Liver (tissue), 9 donors: ENCODE measurements around the gene PDXK. TPM values are rescaled to one million over a fixed set of nuclear protein-coding genes. Genes with fewer than 3 reads are reported as not detected.

Experiments
- DNase-seq: peaks from one replicate; pipeline ENCODE4 v3.0.0-alpha.2; 2017; ENCODE audit warnings: low spot score
- H3K27ac ChIP-seq, 2 donors: one replicate each; pipeline ENCODE4 v1.7.0; 2013; ENCODE audit warnings: inconsistent platforms in 2 of 2, low read length in 2 of 2, control low read depth in 1 of 2, low read depth in 1 of 2, mild to moderate bottlenecking in 1 of 2
- H3K27me3 ChIP-seq, 4 donors: one replicate each; pipeline versions ENCODE4 v1.6.1 to v1.7.0; 2013; ENCODE audit warnings: low read length in 3 of 4, inconsistent platforms in 1 of 4, mild to moderate bottlenecking in 1 of 4, moderate library complexity in 1 of 4; ENCODE audit not compliant: control insufficient read depth in 4 of 4, insufficient read depth in 4 of 4
- H3K36me3 ChIP-seq, 4 donors: one replicate each; pipeline versions ENCODE4 v1.6.1 to v1.7.0; 2013; ENCODE audit warnings: low read length in 3 of 4, mild to moderate bottlenecking in 3 of 4, low read depth in 1 of 4, moderate library complexity in 1 of 4; ENCODE audit not compliant: control insufficient read depth in 4 of 4, insufficient read depth in 3 of 4
- H3K4me1 ChIP-seq, 4 donors: one replicate each; pipeline versions ENCODE4 v1.6.1 to v1.7.0; 2013; ENCODE audit warnings: low read length in 3 of 4, mild to moderate bottlenecking in 3 of 4, moderate library complexity in 1 of 4; ENCODE audit not compliant: control insufficient read depth in 4 of 4, insufficient read depth in 4 of 4
- H3K4me3 ChIP-seq, 3 donors: one replicate each; pipeline versions ENCODE4 v1.6.1 to v1.7.0; 2013; ENCODE audit warnings: low read length in 3 of 3, control low read depth in 1 of 3, low read depth in 1 of 3, mild to moderate bottlenecking in 1 of 3
- H3K9ac ChIP-seq, 2 donors: one replicate each; pipeline ENCODE4 v1.7.0; 2013; ENCODE audit warnings: low read length in 2 of 2, mild to moderate bottlenecking in 2 of 2, moderate library complexity in 2 of 2, control low read depth in 1 of 2, low read depth in 1 of 2
- H3K9me3 ChIP-seq, 4 donors: one replicate each; pipeline versions ENCODE4 v1.6.1 to v1.7.0; 2013; ENCODE audit warnings: low read length in 3 of 4; ENCODE audit not compliant: control insufficient read depth in 4 of 4
- ATF3 ChIP-seq: IDR thresholded peaks from 2 replicates; pipeline ENCODE4 v1.6.1; 2016; ENCODE audit warnings: antibody characterized with exemption
- CTCF ChIP-seq: fragments of 150-350 bp; IDR thresholded peaks from 2 replicates; pipeline ENCODE4 v1.5.1; 2017; ENCODE audit warnings: improper control_type of control experiment, low read depth, low read length; ENCODE audit not compliant: missing input control
- FOXA1 ChIP-seq: IDR thresholded peaks from 2 replicates; pipeline ENCODE4 v1.6.1; 2016; ENCODE audit warnings: antibody characterized with exemption
- FOXA2 ChIP-seq: IDR thresholded peaks from 2 replicates; pipeline ENCODE4 v1.6.1; 2016; ENCODE audit warnings: antibody characterized with exemption
- GABPA ChIP-seq, 2 donors: IDR thresholded peaks in 1 of 2; conservative IDR thresholded peaks in 1 of 2; 2 replicates each; pipeline ENCODE4 v1.6.1; 2016; ENCODE audit warnings: antibody characterized with exemption in 2 of 2, mild to moderate bottlenecking in 1 of 2, moderate library complexity in 1 of 2
- HNF4A ChIP-seq, 2 donors: conservative IDR thresholded peaks; 2 replicates each; pipeline ENCODE4 v1.6.1; 2016; ENCODE audit warnings: antibody characterized with exemption in 2 of 2, mild to moderate bottlenecking in 2 of 2
- JUND ChIP-seq, 2 donors: IDR thresholded peaks; 2 replicates each; pipeline ENCODE4 v1.6.1; 2016; ENCODE audit warnings: antibody characterized with exemption in 2 of 2
- MAX ChIP-seq: IDR thresholded peaks from 2 replicates; pipeline ENCODE4 v1.6.1; 2016; ENCODE audit warnings: antibody characterized with exemption
- RAD21 ChIP-seq, 2 donors: IDR thresholded peaks; 2 replicates each; pipeline ENCODE4 v1.6.1; 2016; ENCODE audit warnings: antibody characterized with exemption in 2 of 2, mild to moderate bottlenecking in 2 of 2
- REST ChIP-seq: IDR thresholded peaks from 2 replicates; pipeline ENCODE4 v1.6.1; 2016; ENCODE audit warnings: antibody characterized with exemption, mild to moderate bottlenecking
- RXRA ChIP-seq, 2 donors: IDR thresholded peaks; 2 replicates each; pipeline ENCODE4 v1.6.1; 2017 to 2018; ENCODE audit warnings: antibody characterized with exemption in 2 of 2, mild to moderate bottlenecking in 1 of 2
- SP1 ChIP-seq: IDR thresholded peaks from 2 replicates; pipeline ENCODE4 v1.6.1; 2018; ENCODE audit warnings: antibody characterized with exemption, mild to moderate bottlenecking
- WGBS: extraction: QIAGEN DNeasy Blood & Tissue Kit; methylation state at CpG from one replicate; pipeline ENCODE4 v1.1.7; 2013; 5-methylcytosine and 5-hydroxymethylcytosine counted together
- polyA plus RNA-seq, 2 donors: library from polyadenylated mRNA; stranded (reverse) in 1 of 2; unstranded in 1 of 2; fragments of 200-250 nt in 1 of 2; fragments of >200 nt in 1 of 2; fragmentation: Nextera tagmentation in 1 of 2; extraction: Ambion mirVana in 1 of 2; gene quantifications; one replicate each; pipeline versions ENCODE4 v1.2.1 to v1.2.3, GENCODE V29; 2013 to 2015
- total RNA-seq, 2 donors: library from RNA; depleted of rRNA; stranded (reverse); fragments of >200 nt; gene quantifications; one replicate each; pipeline ENCODE4 v1.2.3, GENCODE V29; 2014
- donor health status: healthy.
- donor health status: healthy.
- donor health status: healthy.
- donor health status: healthy.
- donor health status: healthy.

PDXK gene
- total and polyA plus RNA-seq, 4 donors = 20.5 to 104 (median 34.9) TPM

GRCh38 chr21:43702785-43703034 lies 16.2 kb upstream of the PDXK start:
- no peak for TF ChIP-seq ATF3
- TF ChIP-seq MAX = no peak
- TF ChIP-seq RXRA (IDR thresholded peaks at IDR 0.05) = no peak
- TF ChIP-seq FOXA2 = no peak
- no peak for TF ChIP-seq GABPA (IDR thresholded peaks at IDR 0.05 in 1 of 2, conservative IDR thresholded peaks at IDR 0.05 in 1 of 2)
- TF ChIP-seq REST = no peak
- TF ChIP-seq FOXA1 = no peak
- no peak for TF ChIP-seq JUND (IDR thresholded peaks at IDR 0.05)
- no peak for TF ChIP-seq RAD21 (IDR thresholded peaks at IDR 0.05)
- TF ChIP-seq CTCF = no peak
- no peak for TF ChIP-seq SP1
- no peak for DNase-seq
- WGBS = 56% methylated on average over 12 of the region's 12 CpGs
- Histone ChIP-seq H3K9me3 (no peaks in the 10 kb centered on the region), H3K27ac (no peak overlapping the region), H3K4me3 (no peak overlapping the region), H3K9ac (no peak overlapping the region), H3K36me3 (no peaks in the 10 kb centered on the region), H3K27me3 (no peaks in the 10 kb centered on the region), H3K4me1 (no peaks in the 10 kb centered on the region)

GRCh38 chr21:43703035-43703880 lies 15.7 kb upstream of the PDXK start:
- no peak overlapping the region for H3K27ac ChIP-seq
- H3K9me3 ChIP-seq = no peaks in the 10 kb centered on the region
- no peak overlapping the region for H3K4me3 ChIP-seq
- DNase-seq = no peak
- H3K27me3 ChIP-seq = no peaks in the 10 kb centered on the region
- TF ChIP-seq HNF4A (conservative IDR thresholded peaks at IDR 0.05) (peak in 1 of 2 donors; percentile 8), ATF3 (no peak)
- no peak overlapping the region for H3K9ac ChIP-seq
- no peaks in the 10 kb centered on the region for H3K4me1 ChIP-seq
- H3K36me3 ChIP-seq = no peaks in the 10 kb centered on the region
- WGBS = 50% methylated on average over 29 of the region's 29 CpGs
